HT-29 (cell line): ENCODE data around the gene PTPRJ. TPM values are rescaled to one million over a fixed set of nuclear protein-coding genes. Genes with fewer than 3 reads are reported as not detected.

ENCODE experiments used
- DNase-seq: peaks from one replicate; pipeline ENCODE4 v3.0.0-alpha.2; 2015; ENCODE audit warnings: low spot score
- total RNA-seq: library from RNA; depleted of rRNA; stranded (reverse); fragments of >200 nt; shearing (Covaris generic); gene quantifications from 2 replicates; pipeline ENCODE4 v1.2.3, GENCODE V29; 2014

The PTPRJ gene
- total RNA-seq, 1 experiment from 2014 or later = 11.6 TPM

- no peak for DNase-seq
Measured at GRCh38 chr11:48161951-48162884, 181.9 kb downstream of the PTPRJ start.

GRCh38 chr11:48162885-48163268 is 182.5 kb downstream of the PTPRJ start:
- DNase-seq = no peak

DNA sequence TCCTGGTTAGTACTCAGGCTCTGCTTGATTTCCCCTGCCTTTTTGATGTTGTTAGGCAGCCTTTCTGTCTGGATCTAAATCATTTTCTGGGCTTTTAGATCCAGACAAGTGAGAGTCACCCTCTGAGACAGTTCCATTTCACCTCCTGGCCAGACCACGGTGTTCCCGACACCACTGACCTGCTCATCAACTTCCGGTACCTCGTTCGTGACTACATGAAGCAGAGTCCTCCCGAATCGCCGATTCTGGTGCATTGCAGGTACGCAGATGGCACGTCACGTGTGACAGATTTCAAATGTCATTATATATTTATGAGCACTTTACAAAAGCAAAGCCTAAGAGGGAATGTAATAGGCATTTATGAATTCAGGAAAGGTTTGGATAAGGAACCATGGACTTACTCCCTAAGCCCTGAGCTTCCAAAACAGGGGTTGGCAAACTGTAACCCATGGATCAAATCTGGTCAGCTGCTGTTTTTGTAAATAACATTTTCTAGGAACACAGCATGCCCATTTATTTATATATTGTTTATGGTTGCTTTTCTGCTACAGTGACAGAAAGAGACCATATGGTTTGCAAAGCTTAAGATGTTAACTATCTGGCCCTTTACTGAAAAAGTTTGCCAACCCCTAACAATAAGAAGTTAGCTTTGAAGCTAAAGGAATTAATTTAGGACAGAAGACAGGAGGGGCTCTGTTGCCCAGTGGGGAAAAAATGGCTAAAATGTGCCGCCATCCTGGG is 183.2 kb downstream of the PTPRJ start:
- DNase-seq = no peak

GRCh38 chr11:48164836-48165235 is 184.5 kb downstream of the PTPRJ start:
- DNase-seq = no peak

- no peak for DNase-seq
Measured at GRCh38 chr11:48165426-48165825, 185.1 kb downstream of the PTPRJ start.

DNA sequence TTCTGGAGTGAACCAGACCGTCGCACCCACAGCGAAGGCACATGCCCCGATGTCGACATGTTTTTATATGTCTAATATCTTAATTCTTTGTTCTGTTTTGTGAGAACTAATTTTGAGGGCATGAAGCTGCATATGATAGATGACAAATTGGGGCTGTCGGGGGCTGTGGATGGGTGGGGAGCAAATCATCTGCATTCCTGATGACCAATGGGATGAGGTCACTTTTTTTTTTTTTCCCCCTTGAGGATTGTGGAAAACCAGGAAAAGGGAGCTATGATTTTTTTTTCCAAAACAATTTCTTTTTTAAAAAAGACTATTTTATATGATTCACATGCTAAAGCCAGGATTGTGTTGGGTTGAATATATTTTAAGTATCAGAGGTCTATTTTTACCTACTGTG is 187.0 kb downstream of the PTPRJ start:
- no peak for DNase-seq

GRCh38 chr11:48168815-48169214 is 188.5 kb downstream of the PTPRJ start:
- no peak for DNase-seq

GRCh38 chr11:48169259-48169658 is 188.9 kb downstream of the PTPRJ start:
- no peak for DNase-seq

DNA sequence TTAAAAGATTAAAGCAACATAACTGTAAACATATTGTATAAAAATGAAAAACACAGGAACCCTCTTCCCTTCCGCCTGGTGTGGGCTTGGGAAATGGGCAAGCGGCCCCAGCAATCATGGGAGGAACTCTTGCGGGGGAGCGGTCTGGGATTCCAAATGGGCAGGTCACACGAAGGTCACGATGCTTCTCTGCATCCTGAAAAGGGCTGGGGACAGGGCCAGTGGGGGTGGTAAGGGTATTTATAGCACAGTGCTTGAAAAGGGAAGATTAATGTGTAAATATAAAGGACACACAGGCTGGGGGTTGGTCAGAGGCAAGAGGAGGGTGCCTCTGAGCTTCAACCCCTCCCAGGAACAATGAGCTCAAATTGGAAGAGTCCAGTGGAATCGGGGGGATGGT is 189.4 kb downstream of the PTPRJ start:
- no peak for DNase-seq

DNA sequence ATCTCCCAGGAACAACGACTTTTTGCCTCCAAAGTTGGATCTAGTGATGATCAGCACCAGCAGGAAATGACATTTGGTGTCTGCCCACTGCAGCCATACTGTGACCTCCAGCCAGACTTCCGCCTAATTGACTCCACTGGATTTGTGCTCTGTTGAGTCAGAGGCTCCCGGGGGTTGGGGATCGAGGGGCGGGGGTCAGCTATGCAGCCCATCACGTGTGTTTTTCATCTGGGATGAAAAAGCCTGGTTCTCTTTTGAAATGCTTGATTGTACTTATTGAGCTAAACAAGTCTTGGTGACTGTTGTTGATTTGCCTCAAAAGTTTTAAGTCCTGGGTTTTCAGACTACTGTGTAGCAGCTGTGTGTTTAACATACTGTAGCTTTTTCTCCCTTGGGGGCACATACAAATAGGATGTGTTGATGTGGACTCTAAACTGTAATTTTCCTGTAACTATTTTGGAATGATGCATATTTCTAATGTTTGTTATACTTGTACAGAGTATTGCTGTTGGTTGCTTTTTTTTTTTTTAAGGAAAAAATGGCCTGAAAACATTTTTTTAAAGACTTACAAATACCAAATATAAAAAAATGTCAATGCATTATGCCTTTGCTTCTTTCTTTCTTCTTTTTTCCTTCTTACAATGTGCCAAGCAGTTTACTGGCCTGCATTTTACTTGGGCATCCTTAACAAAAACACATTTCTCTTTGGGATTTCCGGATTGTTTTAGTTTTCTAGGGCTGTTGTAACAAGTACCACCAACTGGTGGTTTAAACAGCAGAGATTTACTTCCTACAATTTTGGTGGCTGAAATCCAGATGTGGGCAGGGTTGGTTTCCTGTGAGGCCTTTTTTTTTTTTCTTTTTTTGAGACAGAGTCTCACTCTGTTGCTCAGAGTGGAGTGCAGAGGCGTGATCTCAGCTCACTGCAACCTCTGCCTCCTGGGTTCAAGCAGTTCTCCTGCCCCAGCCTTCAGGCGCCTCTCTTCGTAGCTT is 190.2 kb downstream of the PTPRJ start:
- no peak for DNase-seq

DNA sequence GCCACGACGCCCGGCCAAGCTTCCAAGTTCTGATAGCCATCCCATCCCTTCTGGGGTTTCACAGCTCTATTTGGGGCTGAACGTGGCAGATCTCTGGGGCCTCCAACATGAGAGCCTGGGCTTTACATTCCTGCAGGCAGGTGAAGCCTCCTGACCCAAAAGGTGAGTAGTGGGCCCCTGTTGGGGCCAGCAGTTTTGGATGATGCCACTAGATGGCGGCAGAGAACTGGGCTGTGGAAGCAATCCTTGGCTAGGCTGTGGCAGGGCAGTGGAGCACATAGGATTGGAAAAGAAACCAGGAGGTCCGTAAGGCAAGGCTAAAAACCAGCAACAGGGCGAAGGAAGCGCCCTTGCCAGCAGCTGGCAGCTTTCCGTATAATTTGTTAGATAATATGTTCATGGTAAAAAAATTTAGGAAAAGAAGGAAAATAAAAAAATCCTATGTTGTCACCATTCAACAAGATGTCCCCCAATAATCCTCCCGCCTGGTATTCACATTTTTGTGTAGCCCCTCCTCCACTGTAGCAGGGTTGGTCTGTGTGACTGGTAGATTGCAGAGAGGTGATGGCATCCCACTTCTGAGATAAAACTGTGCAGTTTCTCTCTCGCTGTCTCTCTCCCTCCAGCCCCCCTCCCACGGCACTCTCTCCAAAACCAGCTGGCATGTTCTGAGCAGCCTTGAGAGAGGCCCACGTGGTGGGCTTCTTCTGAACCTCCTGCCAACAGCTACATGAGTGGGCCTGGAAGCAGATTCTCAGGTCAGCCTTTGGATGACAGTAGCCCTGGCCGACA is 192.7 kb downstream of the PTPRJ start:
- DNase-seq = peak; percentile 86

- DNase-seq = no peak
Measured at GRCh38 chr11:48177661-48178060, 197.3 kb downstream of the PTPRJ start.

DNA sequence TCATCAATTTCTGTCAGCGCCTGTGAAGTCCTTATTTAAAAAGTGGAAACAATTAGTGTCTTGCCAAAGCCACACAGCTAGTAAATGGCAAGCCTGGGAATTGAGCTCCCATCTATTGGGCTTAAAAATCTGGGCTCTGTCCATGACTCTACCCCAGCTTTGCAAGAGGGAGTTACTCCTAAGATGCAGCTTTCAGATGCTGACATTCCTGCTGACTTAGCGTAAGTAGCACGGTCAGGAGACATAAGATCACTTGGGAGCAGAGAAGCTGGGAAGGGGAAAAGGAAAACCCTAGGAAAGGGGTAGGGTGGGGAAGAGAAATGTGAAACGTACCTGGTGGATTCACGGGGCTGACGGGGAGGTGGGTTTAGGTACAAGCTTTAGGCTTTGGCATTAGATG is 200.3 kb downstream of the PTPRJ start:
- no peak for DNase-seq

GRCh38 chr11:48182860-48183526 is 202.6 kb downstream of the PTPRJ start:
- DNase-seq = no peak

GRCh38 chr11:48184452-48184851 is 204.1 kb downstream of the PTPRJ start:
- DNase-seq = peak; percentile 35

DNA sequence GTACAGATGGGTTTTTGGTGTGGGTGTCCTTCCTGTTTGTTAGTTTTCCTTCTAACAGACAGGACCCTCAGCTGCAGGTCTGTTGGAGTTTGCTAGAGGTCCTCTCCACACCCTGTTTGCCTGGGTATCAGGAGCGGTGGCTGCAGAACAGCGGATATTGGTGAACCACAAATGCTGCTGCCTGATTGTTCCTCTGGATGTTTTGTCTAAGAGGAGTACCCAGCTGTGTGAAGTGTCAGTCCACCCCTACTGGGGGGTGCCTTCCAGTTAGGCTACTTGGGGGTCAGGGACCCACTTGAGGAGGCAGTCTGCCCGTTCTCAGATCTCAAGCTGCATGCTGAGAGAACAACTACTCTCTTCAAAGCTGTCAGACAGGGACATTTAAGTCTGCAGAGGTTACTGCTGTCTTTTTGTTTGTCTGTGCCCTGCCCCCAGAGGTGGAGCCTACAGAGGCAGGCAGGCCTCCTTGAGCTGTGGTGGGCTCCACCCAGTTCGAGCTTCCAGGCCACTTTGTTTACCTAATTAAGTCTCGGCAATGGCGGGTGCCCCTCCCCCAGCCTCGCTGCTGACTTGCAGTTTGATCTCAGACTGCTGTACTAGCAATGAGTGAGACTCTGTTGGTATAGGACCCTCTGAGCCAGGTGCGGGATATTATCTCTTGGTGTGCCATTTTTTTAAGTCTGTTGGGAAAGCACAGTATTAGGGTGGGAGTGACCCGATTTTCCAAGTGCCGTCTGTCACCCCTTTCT is 210.7 kb downstream of the PTPRJ start:
- DNase-seq = peak; percentile 39

GRCh38 chr11:48193876-48194275 is 213.5 kb downstream of the PTPRJ start:
- no peak for DNase-seq

GRCh38 chr11:48207881-48208280 is 227.5 kb downstream of the PTPRJ start:
- DNase-seq = peak; percentile 22

DNA sequence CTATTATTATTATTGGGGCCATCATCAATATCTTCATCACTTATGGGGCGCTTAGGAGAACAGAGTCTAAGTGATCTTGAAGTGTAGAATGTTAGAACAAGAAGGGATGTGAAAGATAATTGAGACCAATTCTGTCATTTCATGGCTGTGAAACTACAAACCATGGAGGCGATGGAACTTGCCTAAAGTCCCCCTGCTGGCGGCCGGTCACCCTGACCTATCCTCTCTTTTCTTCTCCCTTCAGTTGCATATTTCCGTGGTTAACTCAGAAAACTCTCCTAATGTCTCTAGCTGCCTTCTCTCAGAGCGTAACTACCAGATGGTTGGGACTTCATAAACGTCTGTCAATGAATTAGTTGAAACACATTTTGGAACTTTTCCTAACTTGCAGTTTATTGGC is 229.7 kb downstream of the PTPRJ start:
- peak; percentile 50 for DNase-seq
